Measurements from ENCODE around the gene ARHGAP6. TPM values are rescaled to one million over a fixed set of nuclear protein-coding genes. Genes with fewer than 3 reads are reported as not detected.

ARHGAP6 gene
- total RNA-seq, 3 donors from 2014 or later, result 10.1 to 32.6 (median 14.7) TPM

DNA sequence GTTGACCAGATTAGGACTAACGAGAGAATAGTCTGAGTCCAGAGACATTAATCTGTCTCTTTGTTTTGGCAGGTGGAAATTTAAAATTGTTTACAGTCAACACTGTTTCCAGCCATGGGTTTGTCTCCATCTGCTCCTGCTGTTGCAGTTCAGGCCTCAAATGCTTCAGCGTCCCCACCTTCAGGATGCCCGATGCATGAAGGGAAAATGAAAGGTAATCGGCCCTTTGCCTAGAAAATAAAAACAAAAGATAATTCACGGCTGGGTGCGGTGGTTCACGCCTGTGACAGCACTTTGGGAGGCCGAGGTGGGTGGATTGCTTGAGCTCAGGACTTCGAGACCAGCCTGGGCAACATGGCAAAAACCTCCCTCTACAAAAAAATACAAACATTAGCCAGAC, 553.8 kb downstream of the ARHGAP6 start:
- Histone ChIP-seq H3K27me3 (peaks cover 0 to 12% of the 10 kb centered on the region in 2 donors), H3K9me3 (no peaks in the 10 kb centered on the region), H3K27ac (peak overlapping the region; percentile 86 to 90), H3K36me3 (no peaks in the 10 kb centered on the region), H3K4me3 (peak overlapping the region; percentile 65 to 79 (median 66)), H3K4me1 (no peaks in the 10 kb centered on the region)
- no peak for DNase-seq (ENCODE audit: low spot score in 2 of 2)
- TF ChIP-seq CTCF (IDR thresholded peaks at IDR 0.05) (no peak), POLR2A (IDR thresholded peaks at IDR 0.05) (no peak), POLR2AphosphoS5 (IDR thresholded peaks at IDR 0.05) (no peak)
- intact Hi-C loops (cut with DNase I; ENCODE audit: low total_unique reads), result no loop called here

GRCh38 chrX:11111037-11111851, 554.5 kb downstream of the ARHGAP6 start, which contains the start of gene HCCS:
Gene HCCS (plus strand): TSS chrX:11111332. CDS start chrX:11112061, 729 bp downstream.
- DNase-seq (ENCODE audit: low spot score in 2 of 2), result peak; percentile 71 to 73
- H3K36me3 ChIP-seq, result no peaks in the 10 kb centered on the region
- H3K4me1 ChIP-seq, result no peaks in the 10 kb centered on the region
- H3K9me3 ChIP-seq, result no peaks in the 10 kb centered on the region
- peak; percentile 38 for TF ChIP-seq POLR2A (IDR thresholded peaks at IDR 0.05)
- TF ChIP-seq POLR2AphosphoS5 (IDR thresholded peaks at IDR 0.05), result peak in 2 of 3 donors; percentile 72 to 80
- no peak for TF ChIP-seq CTCF (IDR thresholded peaks at IDR 0.05)
- peak within 1 kb of the TSS; percentile 65 to 79 (median 66) for H3K4me3 ChIP-seq
- H3K27me3 ChIP-seq, result peaks cover 0 to 19% of the 10 kb centered on the region in 2 donors
- intact Hi-C loops (cut with DNase I; ENCODE audit: low total_unique reads), result no loop called here
- H3K27ac ChIP-seq, result peak within 1 kb of the TSS; percentile 86 to 90

DNA sequence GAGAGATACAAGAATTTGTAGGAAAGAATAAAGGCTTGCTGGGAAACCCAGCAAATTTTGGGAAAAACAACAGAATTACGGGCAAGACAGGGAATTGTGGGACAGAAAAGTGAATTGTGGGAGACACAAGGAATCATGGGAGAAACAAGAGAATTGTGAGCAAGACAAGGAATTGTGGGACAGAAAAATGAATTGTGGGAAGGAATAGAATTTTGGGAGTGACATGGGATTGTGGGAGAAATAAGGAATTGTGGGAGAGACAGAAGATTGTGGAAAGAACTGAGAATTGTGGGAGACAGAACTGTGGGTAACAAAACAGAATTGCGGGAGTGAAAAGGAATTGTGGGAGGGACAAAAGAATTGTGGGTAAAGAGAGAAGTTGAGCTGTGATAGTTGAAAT, 555.8 kb downstream of the ARHGAP6 start:
- TF ChIP-seq CTCF (IDR thresholded peaks at IDR 0.05) (no peak), POLR2AphosphoS5 (IDR thresholded peaks at IDR 0.05) (no peak), POLR2A (IDR thresholded peaks at IDR 0.05) (no peak)
- no peak overlapping the region for H3K27ac ChIP-seq
- no peaks in the 10 kb centered on the region for H3K36me3 ChIP-seq
- H3K27me3 ChIP-seq, result peaks cover 0 to 21% of the 10 kb centered on the region in 2 donors
- H3K9me3 ChIP-seq, result no peaks in the 10 kb centered on the region
- H3K4me1 ChIP-seq, result no peaks in the 10 kb centered on the region
- no peak overlapping the region for H3K4me3 ChIP-seq
- no peak for DNase-seq (ENCODE audit: low spot score in 2 of 2)
- intact Hi-C loops (cut with DNase I; ENCODE audit: low total_unique reads), result loop anchor here (5.0 kb wide), 1 partner anchor 248 kb away; no protein-coding TSS in a partner anchor

- intact Hi-C loops (cut with DNase I; ENCODE audit: low total_unique reads), result loop anchor here (5.0 kb wide), 1 partner anchor 246 kb away; no protein-coding TSS in a partner anchor
- H3K36me3 ChIP-seq, result no peaks in the 10 kb centered on the region
- DNase-seq (ENCODE audit: low spot score in 2 of 2), result no peak
- peaks cover 0 to 14% of the 10 kb centered on the region in 2 donors for H3K27me3 ChIP-seq
- H3K9me3 ChIP-seq, result no peaks in the 10 kb centered on the region
- no peaks in the 10 kb centered on the region for H3K4me1 ChIP-seq
- no peak overlapping the region for H3K27ac ChIP-seq
- TF ChIP-seq POLR2AphosphoS5 (IDR thresholded peaks at IDR 0.05) (no peak), POLR2A (IDR thresholded peaks at IDR 0.05) (no peak), CTCF (IDR thresholded peaks at IDR 0.05) (no peak)
- H3K4me3 ChIP-seq, result no peak overlapping the region
These were observed 557.3 kb downstream of the ARHGAP6 start for GRCh38 chrX:11108253-11108941.
